GM12892 (cell line): Measurements from ENCODE around the gene DST.

Experiments used
- DNase-seq: peaks from one replicate; pipeline ENCODE4 v3.0.0; 2011; ENCODE audit not compliant: insufficient read length
- FAIRE-seq: peaks from 2 replicates; lab custom pipeline; 2011; peaks lifted over from hg19 to GRCh38; lab: Jason Lieb, UNC
- POLR2A ChIP-seq: IDR thresholded peaks from 2 replicates; pipeline ENCODE4 v1.6.1; 2011; ENCODE audit warnings: low read depth, low read length, control low read depth
- POLR2AphosphoS5 ChIP-seq: IDR thresholded peaks from 2 replicates; pipeline ENCODE4 v1.6.1; 2011; ENCODE audit warnings: low read depth, low read length, control low read depth
- TAF1 ChIP-seq: IDR thresholded peaks from 2 replicates; pipeline ENCODE4 v1.6.1; 2011; ENCODE audit warnings: low read depth, mild to moderate bottlenecking, control low read depth, low read length, borderline replicate concordance

The DST gene

DNA sequence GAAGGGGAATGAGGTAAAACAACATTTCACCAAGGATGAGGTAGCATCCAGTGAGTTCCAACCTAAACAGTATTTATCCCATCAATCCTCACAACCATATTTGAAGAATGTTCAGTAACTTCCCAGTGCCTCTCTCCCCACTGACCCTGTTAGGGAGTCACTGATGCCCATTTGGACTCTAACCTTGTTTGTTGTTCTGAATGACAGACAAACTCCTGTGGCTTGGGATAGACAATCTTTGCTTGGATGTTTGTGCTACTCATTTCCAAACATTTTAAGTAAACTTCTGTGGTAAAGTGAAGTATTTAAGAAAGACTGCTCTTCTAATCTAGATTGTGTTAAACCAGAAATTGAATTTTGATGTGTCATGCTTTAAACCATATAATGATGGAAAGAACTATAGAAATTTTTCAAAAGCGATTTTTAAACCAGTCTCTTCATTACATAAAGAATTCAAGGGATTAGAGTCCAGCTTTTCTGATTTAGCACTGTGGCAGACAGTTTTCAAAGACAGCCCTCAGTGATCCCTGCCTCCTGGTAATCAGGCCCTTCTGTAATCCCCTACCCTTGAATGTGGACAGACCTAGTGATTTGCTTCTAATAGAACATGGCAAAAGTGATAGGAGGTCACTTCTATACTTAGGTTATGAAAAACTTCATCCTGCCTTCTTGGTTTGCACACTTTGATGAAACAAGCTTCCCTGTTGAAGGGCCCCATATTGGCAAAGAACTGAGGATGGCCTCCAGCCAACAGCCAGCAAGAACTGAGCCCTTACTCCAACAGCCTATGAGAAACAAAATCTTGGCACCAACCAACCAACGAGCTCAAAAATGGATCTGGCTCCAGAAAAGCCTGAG is 191.6 kb downstream of the DST start:
- FAIRE-seq (no peak), DNase-seq (no peak)
- TF ChIP-seq POLR2AphosphoS5: no peak
- TF ChIP-seq TAF1: no peak
- no peak for TF ChIP-seq POLR2A

DNA sequence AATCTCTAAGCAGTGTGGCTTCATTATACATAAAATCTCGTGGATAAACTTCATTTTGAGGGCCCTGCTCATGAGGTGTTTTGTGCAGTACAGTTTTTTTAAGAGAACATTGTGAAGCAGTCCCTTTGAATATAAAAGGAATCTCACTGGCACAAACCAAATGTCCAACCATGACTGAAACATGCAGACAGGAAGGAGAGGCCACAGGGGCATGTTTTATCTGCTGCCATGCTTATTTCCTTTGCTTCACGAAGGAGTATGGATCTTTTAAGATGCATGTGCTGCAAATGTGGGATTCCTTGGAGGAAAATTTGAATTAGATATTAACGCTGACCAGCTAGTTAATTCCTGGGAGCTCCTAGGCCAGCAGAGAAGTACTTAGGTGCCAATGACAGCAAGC is 192.3 kb downstream of the DST start:
- DNase-seq: no peak
- TF ChIP-seq POLR2AphosphoS5: no peak
- no peak for TF ChIP-seq POLR2A
- no peak for TF ChIP-seq TAF1
- FAIRE-seq: no peak

DNA sequence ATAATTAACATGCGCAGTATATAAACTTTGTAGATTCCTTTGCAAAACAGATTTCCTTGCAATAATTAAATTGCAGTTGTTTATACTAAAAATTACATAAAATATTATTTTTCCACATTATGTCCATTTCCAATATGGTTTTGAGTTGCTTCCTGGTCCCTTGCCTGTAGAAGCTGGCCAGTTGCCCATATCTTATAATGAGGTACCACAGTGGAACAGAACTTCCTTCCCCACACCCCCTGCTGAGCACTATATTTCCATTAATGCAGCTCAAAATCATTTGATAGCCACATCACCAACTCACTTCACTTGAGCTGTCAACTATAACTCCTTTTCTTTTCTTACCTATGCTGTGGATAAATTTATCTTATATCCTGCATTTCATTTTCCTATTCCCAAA is 194.6 kb downstream of the DST start:
- FAIRE-seq: no peak
- TF ChIP-seq POLR2AphosphoS5 (no peak), TAF1 (no peak), POLR2A (no peak)
- DNase-seq: no peak

DNA sequence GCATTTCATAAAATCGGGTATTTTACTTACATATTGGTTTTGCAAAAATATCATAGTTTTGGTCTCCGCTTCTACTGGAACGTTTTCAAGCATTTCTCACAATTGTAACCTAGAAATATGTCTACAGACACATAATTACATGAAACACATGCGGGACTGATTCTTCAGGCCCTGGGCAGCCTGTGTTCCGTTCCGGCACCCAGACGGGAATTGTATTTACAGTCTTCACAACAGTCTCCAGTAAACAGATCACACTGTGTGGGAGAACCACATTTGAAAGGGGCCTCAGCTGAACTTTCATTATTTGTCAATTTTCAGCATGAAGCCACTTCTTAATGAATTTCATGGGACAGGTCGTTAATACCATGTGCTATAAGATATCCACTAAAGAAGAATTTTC is 196.9 kb downstream of the DST start:
- TF ChIP-seq POLR2AphosphoS5 (no peak), POLR2A (no peak), TAF1 (no peak)
- FAIRE-seq (no peak), DNase-seq (no peak)

DNA sequence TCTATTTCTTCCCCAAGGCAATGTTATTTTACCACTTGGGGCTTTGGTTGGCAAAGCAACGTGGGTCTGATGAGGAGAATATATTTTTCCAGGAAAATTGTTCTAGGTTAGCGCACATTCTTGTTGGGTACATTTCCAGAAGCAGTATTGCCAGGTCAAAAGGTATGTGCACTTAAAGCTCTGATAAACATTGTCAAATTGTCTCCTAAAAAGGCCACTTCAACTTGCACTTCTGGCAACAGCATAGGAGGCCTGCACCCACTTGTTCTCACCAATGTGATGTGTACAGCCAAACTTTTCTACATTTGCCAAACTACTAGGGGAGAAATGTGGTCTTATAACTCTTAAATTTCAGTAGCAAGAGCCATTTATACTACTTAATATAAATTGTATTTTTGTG is 197.8 kb downstream of the DST start:
- DNase-seq (no peak), FAIRE-seq (no peak)
- TF ChIP-seq POLR2A: no peak
- no peak for TF ChIP-seq POLR2AphosphoS5
- no peak for TF ChIP-seq TAF1

DNA sequence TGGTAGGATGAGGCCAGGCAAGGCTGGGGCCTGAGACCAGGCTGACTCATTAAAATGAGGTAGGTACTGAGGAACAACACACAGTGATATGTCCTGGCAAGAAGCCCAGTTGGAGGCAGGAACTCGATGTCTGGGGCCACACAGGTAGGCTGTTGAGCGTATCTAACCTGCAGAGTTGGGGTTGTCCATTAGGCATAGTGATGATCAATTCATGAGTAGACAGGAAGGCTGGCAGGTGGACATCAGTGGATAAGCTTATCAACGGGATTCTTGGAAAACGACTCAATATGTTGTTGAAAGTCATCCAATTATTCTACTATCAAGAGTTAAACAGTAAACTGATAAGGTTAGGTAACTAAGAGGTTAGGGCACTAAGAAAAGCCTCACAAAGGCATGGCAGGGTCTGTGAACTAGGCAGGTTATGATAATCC is 202.1 kb downstream of the DST start:
- FAIRE-seq (no peak), DNase-seq (no peak)
- TF ChIP-seq TAF1 (no peak), POLR2A (no peak), POLR2AphosphoS5 (no peak)

DNA sequence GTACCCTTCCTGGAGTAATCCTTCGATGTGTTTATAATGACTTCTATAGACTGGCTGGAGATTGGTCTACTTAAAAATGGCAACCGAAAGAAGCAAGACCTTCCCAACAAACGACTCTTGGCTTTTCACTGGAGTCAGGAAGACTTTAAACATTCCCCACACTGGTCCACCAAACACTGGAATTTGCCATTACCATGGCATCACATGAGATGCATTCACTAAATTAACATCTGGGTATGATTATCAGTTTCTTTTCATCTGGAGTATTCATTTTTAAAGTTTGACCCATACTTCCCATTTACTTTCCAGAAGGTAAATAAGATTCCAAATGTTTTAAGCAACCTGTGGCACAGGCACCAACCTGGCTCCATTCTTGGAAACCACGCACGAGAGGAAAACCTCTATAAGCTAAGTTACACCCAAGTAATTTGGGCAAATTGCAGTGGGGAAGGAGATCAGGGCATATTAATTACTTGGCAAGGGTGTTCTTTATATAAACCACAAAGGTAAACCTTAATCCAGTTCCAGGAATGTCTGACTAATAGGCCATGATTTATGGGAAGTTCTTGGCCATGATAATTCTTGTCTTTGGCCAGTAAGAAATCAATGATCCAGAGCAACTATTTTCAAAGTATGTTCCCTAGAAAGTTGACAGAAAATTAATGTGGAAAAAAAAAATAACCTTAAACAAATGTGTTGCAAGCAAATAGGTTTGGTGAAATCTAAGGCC is 205.4 kb downstream of the DST start:
- no peak for DNase-seq

DNA sequence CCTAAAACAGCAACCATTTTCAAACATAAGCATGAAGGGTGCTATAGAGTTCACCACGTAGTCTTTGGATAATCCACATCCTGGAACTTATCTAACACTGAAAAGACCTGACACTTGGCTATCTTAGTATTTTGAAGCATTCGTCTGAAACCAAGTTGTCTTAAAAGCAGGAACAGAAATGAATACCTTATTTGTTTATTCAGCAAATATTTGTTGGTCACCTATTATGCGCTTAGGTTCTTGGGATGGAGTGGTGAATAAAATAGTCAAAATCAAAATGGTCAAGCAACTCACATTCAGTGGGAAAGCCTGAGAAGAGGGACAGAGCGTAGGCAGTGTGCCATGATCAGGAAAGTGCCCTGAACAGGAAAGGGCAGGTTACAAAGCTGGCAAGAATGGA is 206.9 kb downstream of the DST start:
- TF ChIP-seq TAF1 (no peak), POLR2AphosphoS5 (no peak), POLR2A (no peak)
- FAIRE-seq: no peak
- DNase-seq: no peak

More for the DNA sequence above, 205.4 kb downstream of the DST start:
- TF ChIP-seq TAF1 (no peak), POLR2A (no peak), POLR2AphosphoS5 (no peak)
- FAIRE-seq: no peak

DNA sequence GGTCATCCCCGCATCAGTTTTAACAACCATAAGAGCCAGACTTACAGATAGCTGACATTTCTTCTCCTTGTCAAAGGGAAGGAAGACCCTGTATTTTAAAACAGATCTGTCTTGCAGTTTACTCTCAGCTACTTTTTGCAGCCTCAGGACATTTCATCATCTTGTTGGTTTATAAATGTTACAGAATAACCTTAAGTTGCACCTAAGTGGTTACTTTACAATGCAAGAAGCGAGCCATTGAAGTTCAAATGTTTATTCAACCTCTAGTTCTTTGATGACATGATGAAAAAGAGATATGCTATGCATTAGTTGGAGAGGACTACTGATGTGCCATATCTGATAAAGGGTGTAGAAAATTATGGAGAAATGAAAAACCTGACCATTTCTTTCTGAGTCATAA is 207.4 kb downstream of the DST start:
- FAIRE-seq (no peak), DNase-seq (no peak)
- TF ChIP-seq POLR2AphosphoS5: no peak
- no peak for TF ChIP-seq TAF1
- no peak for TF ChIP-seq POLR2A

DNA sequence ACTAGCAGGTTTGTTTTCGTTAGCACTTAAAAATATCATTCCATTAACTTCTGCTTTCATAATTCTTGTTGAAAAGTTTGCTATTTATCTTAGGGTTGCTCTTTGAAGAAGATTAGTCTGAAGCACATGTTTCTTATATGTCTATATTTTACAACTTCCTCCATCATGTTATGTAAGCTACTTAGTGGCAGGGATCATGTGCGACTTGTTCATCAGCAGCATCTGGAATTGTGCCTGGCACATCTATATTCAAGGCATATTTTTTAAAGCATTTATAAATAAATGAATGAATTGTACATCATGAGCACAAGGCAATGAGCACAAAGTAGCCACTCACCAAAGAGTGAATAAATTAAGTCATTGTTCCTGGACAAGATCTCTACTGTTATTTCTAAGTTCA is 208.1 kb downstream of the DST start:
- FAIRE-seq: no peak
- no peak for TF ChIP-seq POLR2A
- no peak for TF ChIP-seq TAF1
- TF ChIP-seq POLR2AphosphoS5: no peak
- no peak for DNase-seq

DNA sequence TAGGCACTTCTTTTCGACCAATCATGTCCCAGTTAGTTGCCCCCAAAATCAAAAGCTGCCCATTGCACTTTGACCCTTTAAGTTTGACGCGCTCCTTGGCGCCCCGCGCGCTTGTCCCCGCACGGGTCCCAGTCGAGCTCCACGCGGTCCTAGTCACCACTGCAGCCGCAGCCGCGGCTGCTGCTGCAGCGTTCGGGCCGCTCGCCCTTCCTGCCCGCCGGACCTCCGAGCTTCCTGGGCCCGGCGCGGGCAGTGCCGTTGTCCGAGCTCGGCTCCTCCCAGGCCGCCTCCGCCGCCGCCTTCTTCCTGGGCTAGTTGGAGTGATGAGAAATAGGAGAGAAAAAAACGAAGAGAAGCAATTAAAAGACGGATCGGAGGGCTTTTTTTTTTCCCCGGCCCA is 209.6 kb downstream of the DST start:
- TF ChIP-seq POLR2AphosphoS5: no peak
- TF ChIP-seq POLR2A: no peak
- TF ChIP-seq TAF1: no peak
- FAIRE-seq (no peak), DNase-seq (no peak)

DNA sequence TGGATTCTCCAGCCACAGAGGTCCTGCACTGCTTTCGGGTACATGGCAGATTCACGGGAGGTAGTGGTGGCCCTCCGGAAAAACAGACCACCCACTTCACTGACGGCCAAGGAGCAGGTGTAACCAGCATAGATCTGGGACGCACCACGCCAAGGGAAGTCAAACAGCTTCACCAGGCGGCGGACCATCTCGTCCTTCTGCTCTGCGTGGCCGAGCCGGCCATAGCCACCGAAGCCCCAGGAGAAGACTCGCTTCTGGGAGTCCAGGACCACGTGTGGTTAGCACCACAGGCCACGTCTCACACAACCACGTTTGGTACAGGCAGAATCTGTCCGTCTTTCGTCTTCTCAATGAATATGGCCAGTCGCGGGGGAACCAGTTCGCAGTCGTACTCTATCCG is 210.5 kb downstream of the DST start:
- no peak for DNase-seq
- no peak for TF ChIP-seq POLR2A
- no peak for TF ChIP-seq POLR2AphosphoS5
- TF ChIP-seq TAF1: no peak
- no peak for FAIRE-seq
